PC-3 (cell line): ENCODE results near the gene ZDHHC1. TPM values are rescaled to one million over a fixed set of nuclear protein-coding genes. Genes with fewer than 3 reads are reported as not detected.

ENCODE experiments used
- ATAC-seq: fragments of 200-7000 bp; cut with Tn5 transposase; 2 replicates; pipeline ENCODE4 v1.9.1; 2020; ENCODE audit warnings: mild to moderate bottlenecking, moderate library complexity
- BruUV-seq: library from RNA; stranded (reverse); fragments of 400-500 nt; replicated peaks from 2 replicates; lab custom pipeline; 2021; lab: Mats Ljungman, UMichigan
- CTCF ChIA-PET: fragments of 300-600 bp; sonication (Branson Sonifier 250); formaldehyde crosslinking; loops from one replicate; lab custom pipeline; 2022; ENCODE audit warnings: antibody characterized with exemption; lab: Charles Lee
- POLR2A ChIA-PET: fragments of 300-600 bp; sonication (Branson Sonifier 250); formaldehyde crosslinking; loops from one replicate; lab custom pipeline; 2022; ENCODE audit warnings: antibody characterized with exemption; ENCODE audit not compliant: unreplicated experiment; lab: Charles Lee
- DNase-seq: peaks from one replicate; pipeline ENCODE4 v3.0.0-alpha.2; 2015
- H2AFZ ChIP-seq: fragments of 300-600 bp; sonication (generic); 2 replicates; pipeline ENCODE4 v1.6.0; 2016; ENCODE audit warnings: antibody characterized with exemption, low read length
- H3F3A ChIP-seq: fragments of 300-600 bp; sonication (generic); one replicate; pipeline ENCODE4 v1.6.0; 2017; ENCODE audit warnings: antibody characterized with exemption, low read length, control low read depth, mild to moderate bottlenecking; ENCODE audit not compliant: unreplicated experiment
- H3K27ac ChIP-seq: fragments of 300-600 bp; sonication (generic); 2 replicates; pipeline ENCODE4 v1.5.1; 2016; ENCODE audit warnings: mild to moderate bottlenecking, low read length
- H3K27me3 ChIP-seq: fragments of 300-600 bp; sonication (generic); 2 replicates; pipeline ENCODE4 v1.6.1; 2016; ENCODE audit warnings: low read length, mixed read lengths
- H3K36me3 ChIP-seq: fragments of 300-600 bp; sonication (generic); 2 replicates; pipeline ENCODE4 v1.6.1; 2016; ENCODE audit warnings: low read depth, mixed run types, low read length, mixed read lengths
- H3K4me1 ChIP-seq: fragments of 300-600 bp; sonication (generic); 2 replicates; pipeline ENCODE4 v1.5.1; 2016; ENCODE audit warnings: low read length; ENCODE audit not compliant: insufficient read depth
- H3K4me2 ChIP-seq: fragments of 300-600 bp; sonication (generic); 2 replicates; pipeline ENCODE4 v1.6.0; 2016; ENCODE audit warnings: low read length
- H3K4me3 ChIP-seq: fragments of 300-600 bp; sonication (generic); 2 replicates; pipeline ENCODE4 v1.5.1; 2016; ENCODE audit warnings: mild to moderate bottlenecking, low read length, mixed read lengths
- H3K79me2 ChIP-seq: fragments of 300-600 bp; sonication (generic); 2 replicates; pipeline ENCODE4 v1.6.1; 2017; ENCODE audit warnings: low read length, mixed read lengths
- H3K9ac ChIP-seq: fragments of 300-600 bp; sonication (generic); 2 replicates; pipeline ENCODE4 v1.6.0; 2016; ENCODE audit warnings: mild to moderate bottlenecking, low read length
- H3K9me2 ChIP-seq: fragments of 300-600 bp; sonication (generic); replicated peaks from 2 replicates; pipeline ENCODE4 v1.6.1; 2016; ENCODE audit warnings: mixed run types, low read length, mixed read lengths
- H3K9me3 ChIP-seq: fragments of 300-600 bp; sonication (generic); 2 replicates; pipeline ENCODE4 v1.6.1; 2016; ENCODE audit warnings: low read length, mixed read lengths
- H4K20me1 ChIP-seq: fragments of 300-600 bp; sonication (generic); 2 replicates; pipeline ENCODE4 v1.6.1; 2016; ENCODE audit warnings: low read length, mixed read lengths
- CTCF ChIP-seq: fragments of 300-600 bp; sonication (generic); conservative IDR thresholded peaks from 2 replicates; pipeline ENCODE4 v1.5.1; 2017; ENCODE audit warnings: antibody characterized with exemption, low read depth, mild to moderate bottlenecking, low read length
- EZH2 ChIP-seq: fragments of 300-600 bp; sonication (generic); IDR thresholded peaks from one replicate; pipeline ENCODE4 v1.6.1; 2017; ENCODE audit warnings: antibody characterized with exemption, mild to moderate bottlenecking, low read length; ENCODE audit not compliant: unreplicated experiment
- EZH2phosphoT487 ChIP-seq: fragments of 300-600 bp; sonication (generic); IDR thresholded peaks from 2 replicates; pipeline ENCODE4 v1.6.1; 2018; ENCODE audit warnings: mild to moderate bottlenecking, antibody characterized with exemption, low read length, borderline replicate concordance
- intact Hi-C: fragments of 100-400 bp; cut with micrococcal nuclease; formaldehyde crosslinking; loops from 2 replicates; pipeline ENCODE4 v1.9.0; 2023
- total RNA-seq: library from RNA; depleted of rRNA; stranded (reverse); fragments of >200 nt; gene quantifications from 2 replicates; pipeline ENCODE4 v1.2.3, GENCODE V29; 2014

The ZDHHC1 gene
- total RNA-seq, 1 experiment from 2014 or later = 4.8 TPM

DNA sequence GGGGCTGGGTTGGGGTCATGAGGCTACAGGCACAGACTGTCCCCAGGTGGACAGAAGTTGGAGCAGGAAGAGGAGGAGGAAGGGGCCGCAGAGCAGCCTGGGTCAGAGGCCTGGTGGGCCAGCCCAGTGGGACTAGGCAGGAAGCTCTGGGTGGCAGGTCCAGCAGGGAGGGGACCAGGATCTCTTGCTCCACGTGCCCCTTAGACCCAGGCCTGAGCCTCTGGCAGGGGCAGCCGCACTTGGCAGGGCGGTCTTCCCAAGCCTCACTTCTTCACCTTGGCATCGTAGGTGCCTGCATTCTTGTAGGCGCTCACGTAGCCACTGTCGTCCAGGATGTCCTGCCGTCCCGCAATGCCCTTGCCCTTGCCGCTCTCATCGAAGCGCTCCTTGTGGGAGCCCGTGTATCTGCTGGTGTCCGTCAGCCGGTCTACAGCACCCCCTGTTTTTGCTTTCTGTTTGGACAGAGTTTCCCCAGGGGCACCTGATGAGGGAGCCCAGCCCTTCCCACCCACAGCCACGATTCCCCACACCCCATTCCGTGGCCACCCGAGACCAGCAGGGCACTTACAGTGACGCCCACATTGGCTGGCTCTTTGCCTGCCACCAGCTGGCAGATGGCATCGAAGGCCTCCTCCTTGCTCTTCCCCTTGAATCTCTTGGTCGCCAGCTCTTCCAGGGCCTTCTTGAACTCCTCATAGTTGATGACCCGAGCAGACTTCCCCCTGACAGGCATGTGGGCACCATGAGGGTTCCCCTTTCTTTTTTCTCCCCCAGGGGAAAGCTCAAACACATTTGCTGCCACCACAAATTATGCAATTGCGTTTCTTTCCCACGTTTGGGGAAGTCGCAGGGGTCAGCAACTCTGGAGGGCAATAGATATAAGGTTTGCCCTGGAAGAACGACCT lies 26.1 kb downstream of the ZDHHC1 start:
- no TSS peak for BruUV-seq
- no peaks in the 10 kb centered on the region for H4K20me1 ChIP-seq
- no peak overlapping the region for H3K27ac ChIP-seq
- H3K4me2 ChIP-seq = no peak overlapping the region
- TF ChIP-seq EZH2phosphoT487 (no peak), CTCF (no peak), EZH2 (no peak)
- ChIA-PET POLR2A (no interaction called here), CTCF (no interaction called here)
- no peak for ATAC-seq
- H3K79me2 ChIP-seq = no peaks in the 10 kb centered on the region
- intact Hi-C loops = loop anchor here (10.0 kb wide), 1 partner anchor 45 kb away; no protein-coding TSS in a partner anchor
- no peak overlapping the region for H3K9ac ChIP-seq
- H3K9me3 ChIP-seq = no peaks in the 10 kb centered on the region
- no peaks in the 10 kb centered on the region for H3F3A ChIP-seq
- no peaks in the 10 kb centered on the region for H3K27me3 ChIP-seq
- no peaks in the 10 kb centered on the region for H3K9me2 ChIP-seq
- no peak overlapping the region for H2AFZ ChIP-seq
- no peaks in the 10 kb centered on the region for H3K36me3 ChIP-seq
- no peak overlapping the region for H3K4me3 ChIP-seq
- no peak for DNase-seq
- H3K4me1 ChIP-seq = no peaks in the 10 kb centered on the region

GRCh38 chr16:67388591-67388990 lies 27.7 kb downstream of the ZDHHC1 start:
- no peaks in the 10 kb centered on the region for H3K27me3 ChIP-seq
- H2AFZ ChIP-seq = no peak overlapping the region
- H3K4me2 ChIP-seq = no peak overlapping the region
- H4K20me1 ChIP-seq = no peaks in the 10 kb centered on the region
- no peak overlapping the region for H3K4me3 ChIP-seq
- H3K36me3 ChIP-seq = no peaks in the 10 kb centered on the region
- H3K27ac ChIP-seq = no peak overlapping the region
- no peaks in the 10 kb centered on the region for H3F3A ChIP-seq
- ATAC-seq (no peak), DNase-seq (no peak)
- no peaks in the 10 kb centered on the region for H3K79me2 ChIP-seq
- intact Hi-C loops = no loop called here
- H3K9ac ChIP-seq = no peak overlapping the region
- no peaks in the 10 kb centered on the region for H3K9me2 ChIP-seq
- no peaks in the 10 kb centered on the region for H3K4me1 ChIP-seq
- ChIA-PET CTCF (no interaction called here), POLR2A (no interaction called here)
- H3K9me3 ChIP-seq = no peaks in the 10 kb centered on the region
- TF ChIP-seq CTCF = no peak
- TF ChIP-seq EZH2 = no peak
- no peak for TF ChIP-seq EZH2phosphoT487
- BruUV-seq = no TSS peak

GRCh38 chr16:67388191-67388590 lies 28.1 kb downstream of the ZDHHC1 start:
- no peak overlapping the region for H3K27ac ChIP-seq
- no peaks in the 10 kb centered on the region for H3K9me2 ChIP-seq
- H3K79me2 ChIP-seq = no peaks in the 10 kb centered on the region
- DNase-seq = no peak
- CTCF ChIA-PET = no interaction called here
- no peak for TF ChIP-seq EZH2phosphoT487
- no peak for TF ChIP-seq EZH2
- no peak for TF ChIP-seq CTCF
- no peaks in the 10 kb centered on the region for H3K4me1 ChIP-seq
- no peak overlapping the region for H3K9ac ChIP-seq
- POLR2A ChIA-PET = no interaction called here
- H3K36me3 ChIP-seq = no peaks in the 10 kb centered on the region
- H3K27me3 ChIP-seq = no peaks in the 10 kb centered on the region
- no TSS peak for BruUV-seq
- H3K9me3 ChIP-seq = no peaks in the 10 kb centered on the region
- H2AFZ ChIP-seq = no peak overlapping the region
- H4K20me1 ChIP-seq = no peaks in the 10 kb centered on the region
- H3K4me3 ChIP-seq = no peak overlapping the region
- ATAC-seq = no peak
- H3F3A ChIP-seq = no peaks in the 10 kb centered on the region
- intact Hi-C loops = no loop called here
- H3K4me2 ChIP-seq = no peak overlapping the region
